Ureter (tissue), 1 donor: Measurements from ENCODE around the gene PTTG1IP. TPM values are rescaled to one million over a fixed set of nuclear protein-coding genes. Genes with fewer than 3 reads are reported as not detected.

ENCODE experiments used
- DNase-seq: peaks from one replicate; pipeline ENCODE4 v3.0.0-alpha.2; 2020; ENCODE audit warnings: low spot score
- total RNA-seq: library from RNA; stranded (reverse); gene quantifications from one replicate; pipeline ENCODE4 v1.2.4, GENCODE V29; 2023
- donor health status: DM: yes; HTN: yes; CAD: no.

The PTTG1IP gene
- total RNA-seq, 1 donor from 2014 or later = 181 TPM

- no peak for DNase-seq
These were observed 36.2 kb upstream of the PTTG1IP start for GRCh38 chr21:44909719-44910118.

DNA sequence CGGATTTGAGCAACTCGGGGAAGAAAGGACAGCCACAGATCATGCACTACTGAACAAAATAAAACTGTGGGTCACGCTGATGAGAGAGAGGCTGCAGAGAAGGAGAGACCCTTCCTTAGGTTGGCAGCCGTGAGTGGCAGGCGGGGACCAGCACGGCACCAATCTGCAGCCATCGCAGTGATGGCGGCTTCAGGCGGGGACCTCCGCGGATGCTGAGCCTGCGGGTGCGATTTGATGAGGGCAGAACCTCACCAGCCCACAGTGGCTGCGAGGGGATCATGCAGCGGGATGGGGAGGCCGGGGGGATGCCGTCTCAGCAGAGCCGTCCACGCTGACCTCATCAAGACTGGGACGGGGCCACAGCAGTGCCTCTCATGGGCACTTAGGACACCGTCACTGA is 35.4 kb upstream of the PTTG1IP start:
- DNase-seq = no peak

DNA sequence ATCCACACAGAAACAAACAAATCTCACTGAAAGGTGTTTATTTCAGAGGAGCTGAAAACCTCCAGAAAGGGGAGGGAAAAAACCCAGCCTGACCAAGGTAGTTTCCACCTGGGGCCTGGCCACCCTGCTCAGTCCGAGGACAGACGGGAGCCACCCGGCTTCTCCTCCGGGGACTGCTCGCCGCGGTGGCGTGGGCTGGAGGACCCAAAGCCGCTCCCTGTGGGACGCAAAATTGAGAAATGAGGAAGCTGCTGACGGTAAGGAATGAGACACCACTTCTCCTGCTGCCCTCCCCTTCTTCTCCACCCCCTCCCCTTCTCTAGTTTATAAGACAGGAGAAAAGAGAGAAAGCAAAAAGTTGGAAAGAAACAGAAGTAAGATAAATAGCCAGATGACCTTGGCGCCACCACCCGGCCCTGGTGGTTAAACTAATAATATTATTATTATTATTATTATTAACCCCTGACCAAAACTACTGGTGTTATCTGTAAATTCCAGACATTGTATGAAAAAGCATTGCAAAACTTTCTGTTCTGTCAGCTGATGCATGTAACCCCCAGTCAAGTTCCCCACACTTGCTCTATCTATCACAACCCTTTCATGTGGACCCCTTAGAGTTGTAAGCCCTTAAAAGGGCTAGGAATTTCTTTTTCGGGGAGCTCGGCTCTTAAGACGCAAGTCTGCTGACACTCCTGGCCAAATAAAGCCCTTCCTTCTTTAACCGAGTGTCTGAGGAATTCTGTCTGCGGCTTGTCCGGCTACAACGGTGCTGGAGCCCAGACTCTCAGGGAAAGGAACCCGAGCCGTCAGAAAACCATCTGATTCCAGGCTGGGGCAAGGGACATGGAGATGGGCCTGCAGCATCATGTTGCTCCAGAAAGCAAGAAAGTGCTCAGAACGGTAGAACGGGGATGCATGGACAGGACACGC is 34.7 kb upstream of the PTTG1IP start:
- DNase-seq = no peak

- no peak for DNase-seq
These were observed 33.9 kb upstream of the PTTG1IP start for GRCh38 chr21:44907225-44907965.

GRCh38 chr21:44905728-44906090 is 32.2 kb upstream of the PTTG1IP start:
- no peak for DNase-seq

GRCh38 chr21:44905016-44905727 is 31.7 kb upstream of the PTTG1IP start:
- DNase-seq = no peak

- no peak for DNase-seq
These were observed 30.8 kb upstream of the PTTG1IP start for GRCh38 chr21:44904141-44904923.

DNA sequence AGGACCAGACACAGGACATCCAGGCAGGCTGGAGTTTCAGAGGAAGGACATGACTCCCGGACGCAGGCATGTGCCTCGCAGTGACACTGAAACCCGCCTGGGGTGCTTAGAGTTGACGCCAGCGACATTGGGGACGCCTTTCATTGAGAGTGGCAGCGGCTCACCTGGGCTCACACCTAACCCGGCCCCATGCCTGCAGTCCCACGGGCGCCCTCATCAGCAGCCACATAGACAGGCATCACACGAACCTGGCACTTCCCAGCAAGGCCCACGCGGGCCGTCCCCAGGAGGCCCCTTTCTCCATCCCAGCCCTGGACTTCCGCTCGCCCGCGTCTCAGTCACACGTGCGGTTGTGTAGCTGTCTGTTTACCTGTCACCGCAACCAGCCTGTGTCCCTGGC is 30.2 kb upstream of the PTTG1IP start:
- no peak for DNase-seq

DNA sequence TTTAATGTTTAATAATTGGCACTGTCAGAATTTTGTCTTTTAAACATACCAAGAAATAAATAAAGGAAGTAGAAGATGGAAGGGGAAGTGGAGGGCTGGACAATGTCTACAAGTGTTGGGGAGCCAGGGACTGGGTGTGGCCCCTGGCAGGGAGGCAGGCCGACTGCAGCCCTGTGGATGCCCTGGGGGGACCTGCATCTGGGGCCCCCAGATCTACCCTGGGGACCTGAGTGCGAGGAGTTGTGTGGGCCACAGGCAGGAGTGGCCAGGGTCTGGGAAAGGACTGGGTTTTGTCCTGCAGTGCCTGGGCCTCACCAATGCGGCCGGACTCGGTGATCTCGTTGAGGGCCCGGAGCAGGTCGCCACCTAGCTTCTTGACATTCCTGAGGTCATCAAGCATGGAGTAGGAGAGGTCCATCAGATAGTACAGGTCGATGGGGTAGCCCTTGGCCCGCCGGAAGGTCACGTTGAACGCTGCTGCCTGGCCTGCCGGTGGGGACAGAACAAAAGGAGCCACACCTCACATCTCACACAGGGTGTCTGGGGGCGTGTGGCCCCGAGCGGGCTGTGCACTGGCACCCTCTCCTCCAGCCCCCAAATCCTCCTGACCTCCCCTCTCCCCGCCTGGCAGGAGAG is 29.7 kb upstream of the PTTG1IP start:
- no peak for DNase-seq

DNA sequence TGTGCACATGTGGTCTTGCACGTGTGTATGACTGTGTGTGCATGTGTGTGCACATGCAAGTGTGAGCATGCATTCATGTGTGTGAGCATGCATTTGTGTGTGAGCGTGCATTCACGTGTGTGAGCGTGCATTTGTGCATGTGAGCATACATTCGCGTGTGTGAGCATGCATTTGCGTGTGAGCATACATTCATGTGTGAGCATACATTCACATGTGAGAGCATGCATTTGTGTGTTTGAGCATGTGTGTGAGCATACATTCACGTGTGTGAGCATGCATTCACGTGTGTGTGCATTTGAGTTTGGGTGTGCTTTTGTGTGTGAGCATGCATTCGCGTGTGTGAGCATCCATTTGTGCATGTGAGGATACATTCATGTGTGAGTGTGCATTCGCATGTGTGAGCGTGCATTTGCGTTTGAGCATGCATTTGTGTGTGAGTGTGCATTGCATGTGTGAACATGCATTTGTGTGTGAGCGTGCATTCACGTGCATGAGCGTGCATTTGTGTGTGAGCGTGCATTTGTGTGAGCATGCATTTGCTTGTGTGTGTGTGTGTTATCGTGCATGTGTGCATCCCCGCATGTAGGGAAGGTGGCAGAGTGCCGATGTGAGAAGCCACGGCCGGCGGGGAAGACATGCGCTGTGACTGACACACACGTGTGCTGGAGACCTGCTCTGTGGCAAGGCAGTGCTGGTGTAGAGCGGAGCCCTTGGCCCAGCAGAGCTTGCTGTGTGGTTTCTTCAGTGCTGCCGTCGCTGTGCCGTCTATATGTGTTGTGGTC is 29.0 kb upstream of the PTTG1IP start:
- DNase-seq = no peak

- no peak for DNase-seq
These were observed 28.0 kb upstream of the PTTG1IP start for GRCh38 chr21:44901391-44902074.

GRCh38 chr21:44900559-44901251 is 27.2 kb upstream of the PTTG1IP start:
- DNase-seq = no peak

- DNase-seq = no peak
These were observed 26.5 kb upstream of the PTTG1IP start for GRCh38 chr21:44899768-44900558.

- no peak for DNase-seq
These were observed 25.6 kb upstream of the PTTG1IP start for GRCh38 chr21:44898851-44899767.

GRCh38 chr21:44898011-44898488 is 24.6 kb upstream of the PTTG1IP start:
- no peak for DNase-seq

DNA sequence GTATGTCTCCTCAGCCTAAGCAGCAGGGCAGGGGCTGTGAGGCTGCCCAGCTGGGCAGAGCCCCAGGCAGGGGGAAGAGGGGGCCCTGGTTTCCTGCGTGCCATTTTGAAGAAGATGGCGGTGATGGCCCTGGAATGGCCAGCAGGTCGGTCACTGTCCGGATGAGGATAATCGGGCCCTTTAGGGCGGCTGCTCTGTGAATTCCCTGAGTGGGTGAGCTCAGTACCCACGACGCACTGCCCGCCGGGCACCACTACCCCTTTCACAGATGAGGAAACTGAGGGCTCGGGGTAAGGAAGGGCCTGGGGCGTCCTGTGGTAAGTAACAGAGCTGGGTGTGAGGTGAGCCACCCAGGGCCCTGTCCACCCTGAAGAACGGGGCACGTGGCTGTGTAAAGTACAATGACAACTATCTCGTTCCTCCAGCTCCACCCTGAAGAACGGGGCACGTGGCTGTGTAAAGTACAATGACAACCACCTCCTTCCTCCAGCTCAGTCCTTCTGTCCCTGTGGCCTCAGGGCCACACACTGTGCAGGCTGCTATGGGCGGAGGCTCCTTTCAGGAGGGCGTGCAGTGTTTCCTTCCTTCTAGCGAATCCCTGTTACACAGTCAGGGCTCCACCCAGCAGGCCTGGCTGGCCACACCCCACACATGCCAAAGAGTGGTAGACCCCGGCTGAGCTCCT is 24.0 kb upstream of the PTTG1IP start:
- DNase-seq = no peak
